BJ (cell line): ENCODE measurements around the gene SLC6A3. TPM values are rescaled to one million over a fixed set of nuclear protein-coding genes. Genes with fewer than 3 reads are reported as not detected.

Experiments used
- CTCF ChIA-PET: fragments of 350-600 bp; formaldehyde crosslinking; extraction: SDS; loops from one replicate; lab custom pipeline; 2021; ENCODE audit warnings: antibody characterized with exemption, inconsistent platforms; lab: Yijun Ruan, JAX
- POLR2A ChIA-PET: fragments of 300-600 bp; sonication (Branson Sonifier 250); formaldehyde crosslinking; extraction: SDS; loops from one replicate; lab custom pipeline; 2021; ENCODE audit warnings: antibody characterized with exemption; lab: Charles Lee
- DNase-seq: peaks from one replicate; pipeline ENCODE4 v3.0.0-alpha.2; 2011; ENCODE audit warnings: low read depth
- H3K27me3 ChIP-seq: 2 replicates; pipeline ENCODE4 v1.6.0; 2011; ENCODE audit warnings: low read length; ENCODE audit not compliant: control insufficient read depth, insufficient read depth
- H3K36me3 ChIP-seq: 2 replicates; pipeline ENCODE4 v1.5.1; 2011; ENCODE audit warnings: low read length; ENCODE audit not compliant: control insufficient read depth, insufficient read depth
- H3K4me3 ChIP-seq: 2 replicates; pipeline ENCODE4 v1.5.1; 2011; ENCODE audit warnings: low read depth, mild to moderate bottlenecking, control low read depth, low read length
- polyA plus RNA-seq: library from polyadenylated mRNA; depleted of rRNA; stranded (reverse); fragments of >200 nt; gene quantifications from 2 replicates; pipeline ENCODE4 v1.2.3, GENCODE V29; 2011
- TF ChIP-seq, protein P1 (sequence below): IDR thresholded peaks from 2 replicates; pipeline ENCODE4 v1.5.1; 2011; ENCODE audit warnings: low read depth, mild to moderate bottlenecking, control low read depth, inconsistent platforms, low read length, moderate library complexity; ENCODE audit not compliant: insufficient read depth

The SLC6A3 gene
- polyA plus RNA-seq, 1 experiment: not detected

DNA sequence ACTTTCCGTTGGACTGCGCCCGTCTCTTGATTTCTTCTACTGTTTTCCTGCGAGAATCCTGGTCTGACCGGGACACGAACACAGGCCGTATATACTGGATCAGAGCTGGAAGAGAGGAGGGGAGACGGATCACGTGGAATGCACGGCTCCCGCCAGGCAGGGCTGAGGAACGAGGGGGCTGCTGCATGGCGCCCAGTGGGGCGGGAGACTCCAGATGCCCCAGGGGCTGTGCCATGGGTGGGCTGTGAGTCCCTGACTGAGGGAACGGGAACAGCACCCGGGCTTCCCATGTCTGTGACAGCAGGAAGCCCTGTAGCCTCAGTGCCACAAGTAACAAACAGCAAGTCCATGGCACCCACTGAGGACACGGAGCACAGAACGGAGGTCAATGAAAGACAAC is 44.5 kb upstream of the SLC6A3 start:
- Histone ChIP-seq H3K36me3 (peaks cover 53% of the 10 kb centered on the region), H3K4me3 (no peak overlapping the region), H3K27me3 (no peaks in the 10 kb centered on the region)
- POLR2A ChIA-PET: no interaction called here
- DNase-seq: no peak
- CTCF ChIA-PET: interaction anchor here (0.6 kb wide), 1 partner anchor 81 kb away, joined by 3 read pairs; no protein-coding TSS in a partner anchor
- TF ChIP-seq, protein P1, sequence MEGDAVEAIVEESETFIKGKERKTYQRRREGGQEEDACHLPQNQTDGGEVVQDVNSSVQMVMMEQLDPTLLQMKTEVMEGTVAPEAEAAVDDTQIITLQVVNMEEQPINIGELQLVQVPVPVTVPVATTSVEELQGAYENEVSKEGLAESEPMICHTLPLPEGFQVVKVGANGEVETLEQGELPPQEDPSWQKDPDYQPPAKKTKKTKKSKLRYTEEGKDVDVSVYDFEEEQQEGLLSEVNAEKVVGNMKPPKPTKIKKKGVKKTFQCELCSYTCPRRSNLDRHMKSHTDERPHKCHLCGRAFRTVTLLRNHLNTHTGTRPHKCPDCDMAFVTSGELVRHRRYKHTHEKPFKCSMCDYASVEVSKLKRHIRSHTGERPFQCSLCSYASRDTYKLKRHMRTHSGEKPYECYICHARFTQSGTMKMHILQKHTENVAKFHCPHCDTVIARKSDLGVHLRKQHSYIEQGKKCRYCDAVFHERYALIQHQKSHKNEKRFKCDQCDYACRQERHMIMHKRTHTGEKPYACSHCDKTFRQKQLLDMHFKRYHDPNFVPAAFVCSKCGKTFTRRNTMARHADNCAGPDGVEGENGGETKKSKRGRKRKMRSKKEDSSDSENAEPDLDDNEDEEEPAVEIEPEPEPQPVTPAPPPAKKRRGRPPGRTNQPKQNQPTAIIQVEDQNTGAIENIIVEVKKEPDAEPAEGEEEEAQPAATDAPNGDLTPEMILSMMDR: no peak

DNA sequence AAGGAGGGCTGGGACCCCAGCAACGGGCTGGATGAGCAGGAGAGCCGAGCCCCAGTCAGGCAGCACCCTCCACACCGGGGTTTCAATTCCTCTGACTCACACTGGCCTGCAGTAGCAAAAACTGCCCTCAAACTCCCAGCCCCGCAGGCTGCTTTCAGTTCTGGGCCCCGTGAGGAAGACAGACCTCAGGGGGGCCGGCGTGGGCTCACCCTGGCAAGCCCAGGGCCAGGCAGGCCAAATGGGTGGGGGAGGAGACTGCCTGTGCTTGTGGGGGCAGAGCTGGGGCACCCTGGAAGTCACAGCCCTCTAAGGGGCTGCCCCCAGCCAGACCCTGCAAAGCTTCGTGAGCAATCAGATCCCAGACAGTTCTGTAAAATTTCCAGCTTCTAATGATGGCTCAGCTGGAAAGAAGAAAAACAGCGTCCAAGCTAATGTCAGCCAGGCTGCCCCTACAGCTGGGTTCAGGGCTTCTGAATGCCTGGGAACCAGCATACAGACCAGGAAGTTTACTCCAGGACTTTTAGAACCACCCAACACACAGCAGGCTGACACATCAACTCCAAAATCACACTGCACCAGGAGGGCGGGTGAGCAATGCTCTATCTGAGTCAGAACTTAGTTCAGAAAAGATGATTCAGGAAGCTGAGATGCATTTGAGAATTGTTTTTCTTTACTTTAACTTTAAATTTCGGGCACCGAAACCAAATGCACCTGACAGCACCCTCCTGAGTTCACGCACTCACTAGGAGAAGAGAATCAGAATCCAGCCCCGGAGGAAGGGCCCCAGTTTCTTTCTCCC is 43.8 kb upstream of the SLC6A3 start:
- CTCF ChIA-PET: interaction anchor here (0.6 kb wide), 1 partner anchor 82 kb away, joined by 3 read pairs; no protein-coding TSS in a partner anchor

DNA sequence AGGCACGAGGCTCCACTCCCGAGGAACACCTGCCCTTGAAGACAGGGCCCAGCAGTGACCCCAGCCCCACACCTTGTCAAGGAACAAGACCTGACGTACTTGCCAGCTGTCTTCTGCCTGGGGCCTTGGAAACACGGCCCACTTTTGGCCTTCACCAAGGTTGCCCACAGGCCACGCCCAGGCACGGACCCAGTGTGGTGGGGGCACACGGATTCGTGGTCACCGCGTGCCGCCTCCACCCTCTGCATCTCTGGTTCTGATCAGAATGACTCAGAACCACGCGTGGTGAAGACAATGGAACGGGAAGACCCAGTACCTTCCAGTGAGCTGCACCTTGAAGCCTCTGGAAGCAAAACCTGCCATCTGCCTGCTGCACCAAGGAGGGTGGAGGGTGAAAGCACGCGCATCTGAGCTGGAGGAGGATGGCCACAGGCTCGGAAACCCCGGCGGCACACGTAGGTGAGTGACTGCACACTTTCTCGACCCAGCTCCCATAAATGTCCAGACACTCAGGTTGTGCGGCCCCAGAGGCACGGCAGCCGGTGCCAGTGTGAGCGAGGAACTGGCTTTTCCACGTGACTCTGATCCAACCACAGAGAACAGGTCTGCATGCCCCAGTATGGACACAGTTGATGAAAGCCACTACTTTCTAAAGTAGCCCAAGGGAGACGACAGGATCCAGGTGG is 42.0 kb upstream of the SLC6A3 start:
- Histone ChIP-seq H3K27me3 (no peaks in the 10 kb centered on the region), H3K36me3 (peaks cover 47% of the 10 kb centered on the region), H3K4me3 (no peak overlapping the region)
- ChIA-PET POLR2A (interaction anchor here (0.6 kb wide), 1 partner anchor 49 kb away, joined by 4 read pairs; no protein-coding TSS in a partner anchor), CTCF (no interaction called here)
- DNase-seq: no peak
- TF ChIP-seq, protein P1: no peak

More for the DNA sequence above, 43.8 kb upstream of the SLC6A3 start:
- DNase-seq: peak; percentile 39
- POLR2A ChIA-PET: no interaction called here
- Histone ChIP-seq H3K36me3 (peaks cover 55% of the 10 kb centered on the region), H3K27me3 (no peaks in the 10 kb centered on the region), H3K4me3 (no peak overlapping the region)
- TF ChIP-seq, protein P1: no peak

DNA sequence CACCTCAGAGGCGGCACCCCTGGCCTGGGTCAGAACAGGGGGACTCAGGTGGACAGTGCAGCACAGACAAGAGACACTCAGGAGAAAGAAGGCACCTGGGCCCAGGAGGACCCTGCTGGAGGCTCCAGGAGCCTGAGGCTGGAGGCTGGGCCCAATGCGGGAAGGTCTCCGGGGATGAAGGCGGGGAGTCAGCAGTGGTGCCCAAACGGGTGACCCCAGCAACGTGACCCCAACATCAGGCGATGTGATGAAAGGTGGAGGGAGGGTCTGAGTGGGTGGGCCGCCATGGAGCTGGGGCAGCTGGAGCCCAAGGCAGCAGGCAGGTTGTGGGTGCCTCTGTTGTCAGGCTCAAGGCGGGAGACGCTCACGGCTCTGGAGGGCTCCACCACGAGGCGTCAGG is 41.0 kb upstream of the SLC6A3 start:
- Histone ChIP-seq H3K36me3 (peaks cover 47% of the 10 kb centered on the region), H3K27me3 (no peaks in the 10 kb centered on the region), H3K4me3 (no peak overlapping the region)
- ChIA-PET CTCF (no interaction called here), POLR2A (no interaction called here)
- TF ChIP-seq, protein P1: no peak
- no peak for DNase-seq

DNA sequence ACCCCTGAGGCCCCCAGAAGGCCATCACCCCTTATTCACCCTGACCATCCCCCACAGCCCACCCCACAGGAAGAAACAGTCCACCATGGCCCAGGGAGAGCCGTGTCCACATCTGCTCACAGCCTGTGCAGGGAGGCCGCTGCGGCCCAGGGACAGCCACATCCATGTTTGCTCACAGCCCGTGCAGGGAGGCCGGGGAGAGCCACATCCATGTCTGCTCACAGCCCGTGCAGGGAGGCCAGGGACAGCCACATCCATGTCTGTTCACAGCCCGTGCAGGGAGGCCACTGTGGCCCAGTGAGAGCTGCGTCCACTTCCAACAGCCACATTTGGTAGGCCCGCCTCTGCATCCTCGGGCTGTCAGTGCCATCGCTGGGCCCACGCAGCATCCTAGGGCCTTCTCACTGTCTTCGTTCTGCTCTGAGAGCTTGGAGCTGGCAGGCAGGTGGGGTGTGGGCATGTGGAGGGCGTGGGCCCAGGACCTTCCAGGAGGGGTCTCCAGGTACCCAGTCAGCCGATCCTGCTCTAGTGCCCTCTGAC is 40.4 kb upstream of the SLC6A3 start:
- ChIA-PET CTCF (no interaction called here), POLR2A (no interaction called here)
- Histone ChIP-seq H3K27me3 (no peaks in the 10 kb centered on the region), H3K4me3 (no peak overlapping the region), H3K36me3 (peaks cover 48% of the 10 kb centered on the region)
- TF ChIP-seq, protein P1: no peak
- DNase-seq: no peak
